HCT116 (cell line): ENCODE results near the gene RACGAP1. TPM values are rescaled to one million over a fixed set of nuclear protein-coding genes. Genes with fewer than 3 reads are reported as not detected.

Experiments used
- ATAC-seq: fragments of 200-7000 bp; cut with Tn5 transposase; 2 replicates; pipeline ENCODE4 v1.9.1; 2020; ENCODE audit warnings: mild to moderate bottlenecking, moderate library complexity
- BruUV-seq: library from RNA; stranded (reverse); fragments of 400-500 nt; replicated peaks from 2 replicates; lab custom pipeline; 2021; lab: Mats Ljungman, UMichigan
- CTCF ChIA-PET: fragments of 300-600 bp; sonication (Branson Sonifier 250); formaldehyde crosslinking; loops from one replicate; lab custom pipeline; 2021; ENCODE audit warnings: antibody characterized with exemption; lab: Charles Lee
- POLR2A ChIA-PET: fragments of 300-600, 350-600 bp; sonication (Branson Sonifier 250); formaldehyde crosslinking; loops from one replicate; lab custom pipeline; 2021; ENCODE audit warnings: antibody characterized with exemption; lab: Charles Lee
- RAD21 ChIA-PET, 2 experiments: fragments of 300-600 bp; sonication (Branson Sonifier 250); formaldehyde crosslinking; loops; one replicate each; lab custom pipeline; 2023; ENCODE audit warnings: low total read pairs in 2 of 2; ENCODE audit not compliant: uncharacterized antibody in 2 of 2, unreplicated experiment in 2 of 2, low non-redundant PET in 1 of 2; lab: Charles Lee
- DNase-seq: peaks from one replicate; pipeline ENCODE4 v3.0.0-alpha.2; 2010; ENCODE audit warnings: low read depth, low spot score
- H2AFZ ChIP-seq: fragments of 200-600 bp; shearing (Covaris generic), sonication (generic); 2 replicates; pipeline ENCODE4 v1.6.1; 2017; ENCODE audit warnings: low read depth, mixed run types, mixed read lengths, antibody characterized with exemption, low read length; ENCODE audit not compliant: poor library complexity, severe bottlenecking
- H3K27ac ChIP-seq: 2 replicates; pipeline ENCODE4 v1.5.1; 2012; ENCODE audit warnings: low read depth, low read length
- H3K27me3 ChIP-seq: fragments of 200-600 bp; sonication (generic); 2 replicates; pipeline ENCODE4 v1.6.1; 2016; ENCODE audit warnings: mixed run types, low read length, mixed read lengths; ENCODE audit not compliant: insufficient read depth
- H3K36me3 ChIP-seq, 2 experiments: fragments of 200-500 bp in 1 of 2; fragments of 200-600 bp in 1 of 2; sonication (Bioruptor generic) in 1 of 2; sonication (generic) in 1 of 2; 2 replicates each; pipeline versions ENCODE4 v1.5.1 to v1.6.1; 2014 to 2016; ENCODE audit warnings: low read length in 2 of 2, inconsistent platforms in 1 of 2, mixed read lengths in 1 of 2, mixed run types in 1 of 2; ENCODE audit not compliant: insufficient read depth in 2 of 2, control insufficient read depth in 1 of 2
- H3K4me1 ChIP-seq, 2 experiments: fragments of 200-600 bp in 1 of 2; sonication (generic) in 1 of 2; 2 replicates each; pipeline versions ENCODE4 v1.5.1 to v1.6.1; 2012 to 2017; ENCODE audit warnings: low read length in 2 of 2, inconsistent platforms in 1 of 2, mild to moderate bottlenecking in 1 of 2, mixed read lengths in 1 of 2, mixed run types in 1 of 2, moderate library complexity in 1 of 2; ENCODE audit not compliant: insufficient read depth in 2 of 2, control insufficient read depth in 1 of 2
- H3K4me2 ChIP-seq: fragments of 200-600 bp; sonication (generic); 2 replicates; pipeline ENCODE4 v1.6.1; 2017; ENCODE audit warnings: mixed run types, low read length, mixed read lengths
- H3K4me3 ChIP-seq, 2 experiments: fragments of 200-600 bp in 1 of 2; sonication (generic) in 1 of 2; replicated peaks in 1 of 2; 2 replicates each; pipeline ENCODE4 v1.5.1; 2011 to 2016; ENCODE audit warnings: low read length in 2 of 2, control low read depth in 1 of 2, low read depth in 1 of 2, mild to moderate bottlenecking in 1 of 2, mixed read lengths in 1 of 2, mixed run types in 1 of 2
- H3K79me2 ChIP-seq: fragments of 200-600 bp; sonication (generic); 2 replicates; pipeline ENCODE4 v1.6.1; 2017; ENCODE audit warnings: mild to moderate bottlenecking, mixed run types, low read length, moderate library complexity, mixed read lengths; ENCODE audit not compliant: insufficient read depth
- H3K9ac ChIP-seq: fragments of 200-600 bp; sonication (generic); 2 replicates; pipeline ENCODE4 v1.6.1; 2016; ENCODE audit warnings: low read length, mixed read lengths
- H3K9me2 ChIP-seq: fragments of 200-600 bp; sonication (generic), shearing (Covaris generic); 2 replicates; pipeline ENCODE4 v1.6.1; 2017; ENCODE audit warnings: mixed run types, mild to moderate bottlenecking, moderate library complexity; ENCODE audit not compliant: insufficient read depth
- H3K9me3 ChIP-seq, 2 experiments: fragments of 200-500 bp in 1 of 2; fragments of 200-600 bp in 1 of 2; sonication (Bioruptor generic) in 1 of 2; sonication (generic) in 1 of 2; 2 replicates each; pipeline ENCODE4 v1.6.1; 2014 to 2017; ENCODE audit warnings: low read length in 2 of 2, mixed read lengths in 2 of 2, inconsistent platforms in 1 of 2, low read depth in 1 of 2, mild to moderate bottlenecking in 1 of 2, mixed run types in 1 of 2, moderate library complexity in 1 of 2; ENCODE audit not compliant: control insufficient read depth in 1 of 2, insufficient read depth in 1 of 2
- H4K20me1 ChIP-seq: fragments of 200-600 bp; sonication (generic), shearing (Covaris generic); 2 replicates; pipeline ENCODE4 v1.6.1; 2017; ENCODE audit warnings: mixed run types, mild to moderate bottlenecking, moderate library complexity; ENCODE audit not compliant: insufficient read depth
- CBX3 ChIP-seq: IDR thresholded peaks from 2 replicates; pipeline ENCODE4 v1.6.1; 2012; ENCODE audit warnings: low read depth
- ELF1 ChIP-seq: IDR thresholded peaks from 2 replicates; pipeline ENCODE4 v1.6.1; 2012; ENCODE audit warnings: low read depth, borderline replicate concordance
- EZH2 ChIP-seq: fragments of 200-600 bp; sonication (generic); IDR thresholded peaks from 2 replicates; pipeline ENCODE4 v1.6.1; 2017; ENCODE audit warnings: antibody characterized with exemption, mixed run types
- EZH2phosphoT487 ChIP-seq: fragments of 200-600 bp; IDR thresholded peaks from 2 replicates; pipeline ENCODE4 v1.6.1; 2018; ENCODE audit warnings: antibody characterized with exemption, borderline replicate concordance
- JUND ChIP-seq: IDR thresholded peaks from 2 replicates; pipeline ENCODE4 v1.6.1; 2012
- RAD21 ChIP-seq: IDR thresholded peaks from 2 replicates; pipeline ENCODE4 v1.6.1; 2012; ENCODE audit warnings: low read depth, mild to moderate bottlenecking
- SRF ChIP-seq: IDR thresholded peaks from 2 replicates; pipeline ENCODE4 v1.6.1; 2012; ENCODE audit warnings: low read depth
- ZFX ChIP-seq: fragments of 450-650 bp; IDR thresholded peaks from 2 replicates; pipeline ENCODE4 v1.6.1; 2017
- ZNF274 ChIP-seq: fragments of 200-500 bp; sonication (Bioruptor generic); IDR thresholded peaks from 2 replicates; pipeline ENCODE4 v1.6.1; 2014; ENCODE audit warnings: mild to moderate bottlenecking, low read depth, low read length, inconsistent platforms
- intact Hi-C: fragments of 100-400 bp; cut with micrococcal nuclease; formaldehyde crosslinking; loops from 2 replicates; pipeline ENCODE4 v1.10.0; 2022
- total RNA-seq: library from RNA; stranded (reverse); gene quantifications from one replicate; pipeline ENCODE4 v1.2.1, GENCODE V29; 2021; ENCODE audit not compliant: unreplicated experiment
- TF ChIP-seq, protein P1 (sequence below), 3 experiments: fragments of 200-600 bp in 1 of 3; sonication (generic) in 1 of 3; IDR thresholded peaks in 2 of 3; conservative IDR thresholded peaks in 1 of 3; 2 replicates each; pipeline ENCODE4 v1.5.1; 2012 to 2017; ENCODE audit warnings: low read depth in 2 of 3, low read length in 2 of 3, antibody characterized with exemption in 1 of 3, borderline replicate concordance in 1 of 3, control low read depth in 1 of 3, mild to moderate bottlenecking in 1 of 3, mixed read lengths in 1 of 3, mixed run types in 1 of 3, moderate library complexity in 1 of 3; ENCODE audit not compliant: insufficient read depth in 1 of 3
- TF ChIP-seq, protein P2 (sequence below): IDR thresholded peaks from 2 replicates; pipeline ENCODE4 v1.6.1; 2012

The RACGAP1 gene
- total RNA-seq, 1 experiment from 2014 or later = 147 TPM

DNA sequence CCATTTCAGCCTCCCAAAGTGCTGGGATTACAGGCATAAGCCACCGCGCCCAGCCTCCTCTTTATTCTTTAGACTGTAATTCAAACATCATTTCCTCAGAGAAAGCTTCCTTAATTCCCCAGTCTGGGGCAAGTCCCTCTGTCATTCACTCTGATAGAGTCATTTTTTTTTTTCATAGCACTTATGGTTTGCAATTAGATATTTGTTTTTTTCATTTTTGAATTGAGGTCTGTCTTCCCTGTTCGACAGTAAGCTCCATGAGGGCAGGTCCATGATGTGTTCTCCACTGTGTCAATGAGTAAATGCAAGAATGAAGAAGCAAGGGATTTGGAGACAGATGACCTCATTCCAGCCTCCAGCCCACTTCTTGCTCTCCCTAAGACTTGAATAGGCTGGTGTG lies 44.2 kb upstream of the RACGAP1 start:
- Histone ChIP-seq H4K20me1 (no peaks in the 10 kb centered on the region), H3K27me3 (no peaks in the 10 kb centered on the region), H3K4me3 (no peak overlapping the region), H3K4me1 (peaks cover 0 to 19% of the 10 kb centered on the region in 2 experiments; a peak in 1 of 4 replicates), H3K36me3 (0 out of 4 replicates have a peak, but pooled peaks cover 0 to 2% of the 10 kb centered on the region in 2 experiments), H3K9me3 (no peaks in the 10 kb centered on the region), H2AFZ (no peak overlapping the region), H3K27ac (no peak overlapping the region), H3K9me2 (no peaks in the 10 kb centered on the region), H3K4me2 (no peak overlapping the region), H3K79me2 (no peaks in the 10 kb centered on the region), H3K9ac (no peak overlapping the region)
- ChIA-PET RAD21 (interaction anchor here in 1 of 2 experiments (1.9 kb wide), 1 partner anchor 102 kb away, joined by 6 read pairs; no protein-coding TSS in a partner anchor), POLR2A (no interaction called here), CTCF (interaction anchor here (1.0 to 3.3 kb wide), 5 partner anchors 19 to 328 kb away, joined by 3 to 65 read pairs (median 7); partner anchors contain the start of gene TMBIM6)
- no TSS peak for BruUV-seq
- intact Hi-C loops = no loop called here
- TF ChIP-seq, protein P1, sequence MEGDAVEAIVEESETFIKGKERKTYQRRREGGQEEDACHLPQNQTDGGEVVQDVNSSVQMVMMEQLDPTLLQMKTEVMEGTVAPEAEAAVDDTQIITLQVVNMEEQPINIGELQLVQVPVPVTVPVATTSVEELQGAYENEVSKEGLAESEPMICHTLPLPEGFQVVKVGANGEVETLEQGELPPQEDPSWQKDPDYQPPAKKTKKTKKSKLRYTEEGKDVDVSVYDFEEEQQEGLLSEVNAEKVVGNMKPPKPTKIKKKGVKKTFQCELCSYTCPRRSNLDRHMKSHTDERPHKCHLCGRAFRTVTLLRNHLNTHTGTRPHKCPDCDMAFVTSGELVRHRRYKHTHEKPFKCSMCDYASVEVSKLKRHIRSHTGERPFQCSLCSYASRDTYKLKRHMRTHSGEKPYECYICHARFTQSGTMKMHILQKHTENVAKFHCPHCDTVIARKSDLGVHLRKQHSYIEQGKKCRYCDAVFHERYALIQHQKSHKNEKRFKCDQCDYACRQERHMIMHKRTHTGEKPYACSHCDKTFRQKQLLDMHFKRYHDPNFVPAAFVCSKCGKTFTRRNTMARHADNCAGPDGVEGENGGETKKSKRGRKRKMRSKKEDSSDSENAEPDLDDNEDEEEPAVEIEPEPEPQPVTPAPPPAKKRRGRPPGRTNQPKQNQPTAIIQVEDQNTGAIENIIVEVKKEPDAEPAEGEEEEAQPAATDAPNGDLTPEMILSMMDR (IDR thresholded peaks at IDR 0.05 in 2 of 3, conservative IDR thresholded peaks at IDR 0.05 in 1 of 3; ENCODE audit: borderline replicate concordance in 1 of 3, insufficient read depth in 1 of 3, low read depth in 2 of 3, low read length in 2 of 3) = no peak
- TF ChIP-seq JUND (no peak), ELF1 (no peak), RAD21 (no peak), ZNF274 (no peak), SRF (no peak), EZH2 (no peak), ZFX (no peak), CBX3 (no peak), EZH2phosphoT487 (no peak)
- TF ChIP-seq, protein P2, sequence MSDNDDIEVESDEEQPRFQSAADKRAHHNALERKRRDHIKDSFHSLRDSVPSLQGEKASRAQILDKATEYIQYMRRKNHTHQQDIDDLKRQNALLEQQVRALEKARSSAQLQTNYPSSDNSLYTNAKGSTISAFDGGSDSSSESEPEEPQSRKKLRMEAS = no peak
- ATAC-seq = no peak
- no peak for DNase-seq
